Ovary (tissue), 9 donors: ENCODE results near the gene MCM3AP. TPM values are rescaled to one million over a fixed set of nuclear protein-coding genes. Genes with fewer than 3 reads are reported as not detected.
"Not testable (repeated sequence)": the region's sequence is repeated elsewhere in the genome, so short reads cannot be mapped to it uniquely, and the experiment has no call there.

Experiments
- DNase-seq, 5 donors: peaks; one replicate each; pipeline ENCODE4 v3.0.0-alpha.2; 2019 to 2020
- H3K27ac ChIP-seq, 2 donors: fragments of 200-600 bp; one replicate each; pipeline versions ENCODE4 v1.5.1 to v1.8.0; 2019 to 2022
- H3K27me3 ChIP-seq: fragments of 200-600 bp; one replicate; pipeline ENCODE4 v1.8.0; 2022
- H3K36me3 ChIP-seq: fragments of 200-600 bp; sonication (generic); one replicate; pipeline ENCODE4 v1.5.1; 2019
- H3K4me1 ChIP-seq: one replicate; pipeline ENCODE4 v1.8.1; 2013; ENCODE audit warnings: mild to moderate bottlenecking, moderate library complexity; ENCODE audit not compliant: insufficient read depth
- H3K4me3 ChIP-seq: fragments of 200-600 bp; sonication (generic); one replicate; pipeline ENCODE4 v1.5.1; 2017
- H3K9me3 ChIP-seq, 2 donors: fragments of 200-600 bp in 1 of 2; sonication (generic) in 1 of 2; one replicate each; pipeline versions ENCODE4 v1.5.1 to v1.8.1; 2013 to 2019; ENCODE audit warnings: mild to moderate bottlenecking in 1 of 2, moderate library complexity in 1 of 2
- EP300 ChIP-seq: sonication (generic); formaldehyde crosslinking; IDR thresholded peaks from one replicate; pipeline ENCODE4 v1.6.1; 2017; ENCODE audit warnings: antibody characterized with exemption
- POLR2A ChIP-seq: fragments of 450-650 bp; IDR thresholded peaks from one replicate; pipeline ENCODE4 v1.6.1; 2017; ENCODE audit warnings: antibody characterized with exemption, mild to moderate bottlenecking, moderate library complexity
- WGBS, 3 donors: extraction: QIAGEN DNeasy Blood & Tissue Kit in 1 of 3; methylation state at CpG; one replicate each; pipeline versions ENCODE4 v1.1.5 to v1.1.7; 2013 to 2017; 5-methylcytosine and 5-hydroxymethylcytosine counted together
- intact Hi-C, 4 donors: fragments of 100-400 bp; cut with DNase I; formaldehyde crosslinking; loops; one replicate each; pipeline versions ENCODE4 v1.11.0 to v1.15.1; 2022 to 2023
- polyA plus RNA-seq, 2 donors: library from polyadenylated mRNA; stranded (reverse); fragments of 200-250 nt in 1 of 2; fragments of 350-450 nt in 1 of 2; fragmentation: Illumina TruSeq in 1 of 2; extraction: RNeasy Lipid Tissue Mini Kit (QIAGEN cat#74804) in 1 of 2; gene quantifications; one replicate each; pipeline ENCODE4 v1.2.3, GENCODE V29; 2013 to 2014
- total RNA-seq, 7 donors: library from RNA; depleted of rRNA in 2 of 7; stranded (reverse); fragments of >200 nt in 2 of 7; fragmentation: NEBNext Ultra II Directional in 3 of 7; extraction: Animal tissue kit (Norgen Biotek cat#: 25700) in 3 of 7; gene quantifications; one replicate each; pipeline versions ENCODE4 v1.1.0 to v1.2.4, GENCODE V29; 2016 to 2023
- TF ChIP-seq, protein P1 (sequence below), 3 donors: fragments of 450-650 bp in 2 of 3; fragments of 200-600 bp in 1 of 3; IDR thresholded peaks; one replicate each; pipeline versions ENCODE4 v1.5.1 to v1.8.0; 2016 to 2022; ENCODE audit warnings: antibody characterized with exemption in 3 of 3, mild to moderate bottlenecking in 1 of 3
- donor health status: DM: no; HTN: no; CAD: no; lungs with moderate emphysema.
- donor health status: DM: no; HTN: no; CAD: no.
- donor health status: Bipolar disorder and iron deficiency.
- donor health status: DM: yes; HTN: yes; CAD: no.
- donor health status: DM: no; HTN: no; CAD: no.
- donor health status: DM: yes; HTN: yes; CAD: no.

MCM3AP gene
- total and polyA plus RNA-seq, 9 donors, result 35.9 to 89.3 (median 70.3) TPM

GRCh38 chr21:46245213-46245915, 40.0 kb downstream of the MCM3AP start:
- TF ChIP-seq POLR2A (no peak), EP300 (no peak)
- TF ChIP-seq, protein P1, sequence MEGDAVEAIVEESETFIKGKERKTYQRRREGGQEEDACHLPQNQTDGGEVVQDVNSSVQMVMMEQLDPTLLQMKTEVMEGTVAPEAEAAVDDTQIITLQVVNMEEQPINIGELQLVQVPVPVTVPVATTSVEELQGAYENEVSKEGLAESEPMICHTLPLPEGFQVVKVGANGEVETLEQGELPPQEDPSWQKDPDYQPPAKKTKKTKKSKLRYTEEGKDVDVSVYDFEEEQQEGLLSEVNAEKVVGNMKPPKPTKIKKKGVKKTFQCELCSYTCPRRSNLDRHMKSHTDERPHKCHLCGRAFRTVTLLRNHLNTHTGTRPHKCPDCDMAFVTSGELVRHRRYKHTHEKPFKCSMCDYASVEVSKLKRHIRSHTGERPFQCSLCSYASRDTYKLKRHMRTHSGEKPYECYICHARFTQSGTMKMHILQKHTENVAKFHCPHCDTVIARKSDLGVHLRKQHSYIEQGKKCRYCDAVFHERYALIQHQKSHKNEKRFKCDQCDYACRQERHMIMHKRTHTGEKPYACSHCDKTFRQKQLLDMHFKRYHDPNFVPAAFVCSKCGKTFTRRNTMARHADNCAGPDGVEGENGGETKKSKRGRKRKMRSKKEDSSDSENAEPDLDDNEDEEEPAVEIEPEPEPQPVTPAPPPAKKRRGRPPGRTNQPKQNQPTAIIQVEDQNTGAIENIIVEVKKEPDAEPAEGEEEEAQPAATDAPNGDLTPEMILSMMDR (IDR thresholded peaks at IDR 0.05), result no peak
- WGBS, 3 donors, result 77 to 93% (median 83%) methylated on average over 3 of the region's 3 CpGs
- Histone ChIP-seq H3K9me3 (no peaks in the 10 kb centered on the region), H3K36me3 (no peaks in the 10 kb centered on the region), H3K27me3 (no peaks in the 10 kb centered on the region), H3K4me1 (no peaks in the 10 kb centered on the region), H3K27ac (no peak overlapping the region), H3K4me3 (no peak overlapping the region)
- intact Hi-C loops, result no loop called here
- no peak for DNase-seq

DNA sequence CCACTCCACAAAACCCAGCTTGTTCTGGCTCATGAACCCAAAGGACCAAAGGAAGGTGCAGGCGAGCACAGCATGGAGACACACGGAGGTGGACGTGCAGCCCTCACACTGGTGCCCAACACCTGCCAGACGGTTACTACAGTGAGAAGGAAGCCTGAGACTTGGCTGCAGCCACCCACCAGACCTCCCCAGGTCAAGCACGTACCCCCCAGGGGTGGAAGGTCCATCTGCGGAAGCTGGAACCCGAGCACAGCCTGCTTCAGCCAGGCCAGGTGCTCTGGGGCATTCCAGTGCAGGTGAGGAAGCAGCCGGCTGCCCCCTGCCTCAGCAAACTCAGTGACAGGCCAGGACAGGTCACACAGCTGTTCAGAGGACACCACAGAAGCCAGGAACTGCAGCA, 40.8 kb downstream of the MCM3AP start:
- Histone ChIP-seq H3K36me3 (no peaks in the 10 kb centered on the region), H3K4me3 (no peak overlapping the region), H3K27ac (no peak overlapping the region), H3K9me3 (no peaks in the 10 kb centered on the region), H3K4me1 (no peaks in the 10 kb centered on the region), H3K27me3 (no peaks in the 10 kb centered on the region)
- TF ChIP-seq POLR2A (no peak), EP300 (no peak)
- TF ChIP-seq, protein P1 (IDR thresholded peaks at IDR 0.05), result no peak
- WGBS, 3 donors, result 84 to 89% (median 87%) methylated on average over 5 to 8 of the region's 8 CpGs
- intact Hi-C loops, result no loop called here
- no peak for DNase-seq

DNA sequence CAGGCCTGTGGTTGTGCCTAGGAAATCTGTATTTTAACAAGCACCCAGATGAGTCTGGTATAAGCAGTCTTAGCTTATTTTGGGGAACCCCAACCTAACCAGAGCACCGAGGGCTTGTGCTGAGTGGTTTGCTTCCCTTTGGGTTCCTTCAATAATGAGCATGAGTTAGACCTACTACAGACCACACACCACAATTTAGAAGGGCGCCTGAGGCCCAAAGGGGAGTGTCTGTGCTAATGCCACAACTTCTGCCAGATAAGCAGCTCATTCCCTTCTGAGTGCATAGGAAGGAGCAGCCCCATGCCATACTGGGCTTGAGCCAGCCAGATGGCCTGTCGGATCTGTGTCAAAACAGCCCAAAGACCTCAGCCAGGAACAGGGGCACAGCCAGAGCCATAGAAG, 41.5 kb downstream of the MCM3AP start:
- DNase-seq, result no peak
- no peaks in the 10 kb centered on the region for H3K4me1 ChIP-seq
- H3K27me3 ChIP-seq, result no peaks in the 10 kb centered on the region
- TF ChIP-seq, protein P1 (IDR thresholded peaks at IDR 0.05), result no peak
- no peak for TF ChIP-seq EP300
- 85 to 97% (median 91%) methylated on average over 3 of the region's 3 CpGs for WGBS, 3 donors
- no peak overlapping the region for H3K4me3 ChIP-seq
- intact Hi-C loops, result no loop called here
- no peaks in the 10 kb centered on the region for H3K9me3 ChIP-seq
- H3K27ac ChIP-seq, result no peak overlapping the region
- no peaks in the 10 kb centered on the region for H3K36me3 ChIP-seq

DNA sequence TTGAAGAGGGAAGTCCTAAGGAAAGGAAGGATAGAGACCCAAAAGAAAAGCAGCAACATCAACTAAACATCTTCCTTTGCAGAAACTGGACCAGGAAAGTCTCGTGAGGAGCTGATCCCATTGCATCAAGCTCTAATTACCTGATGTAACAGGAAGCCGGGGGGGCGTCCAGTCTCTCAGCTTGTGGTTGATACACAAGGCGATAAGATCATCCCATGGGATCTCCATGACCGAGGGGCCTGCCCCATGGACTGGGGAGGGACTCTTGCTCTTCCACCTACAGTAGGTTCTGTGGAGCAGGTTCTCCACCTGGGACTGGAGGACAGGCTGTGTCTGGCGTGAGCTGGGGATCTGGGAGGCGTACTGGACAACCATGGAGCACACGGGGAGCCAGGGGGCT, 42.1 kb downstream of the MCM3AP start:
- Histone ChIP-seq H3K4me3 (no peak overlapping the region), H3K36me3 (no peaks in the 10 kb centered on the region), H3K27ac (no peak overlapping the region), H3K4me1 (no peaks in the 10 kb centered on the region), H3K27me3 (no peaks in the 10 kb centered on the region), H3K9me3 (no peaks in the 10 kb centered on the region)
- TF ChIP-seq POLR2A, result no peak
- TF ChIP-seq EP300, result no peak
- WGBS, 3 donors, result 88 to 90% (median 89%) methylated on average over 8 of the region's 8 CpGs
- no peak for DNase-seq
- intact Hi-C loops, result no loop called here

DNA sequence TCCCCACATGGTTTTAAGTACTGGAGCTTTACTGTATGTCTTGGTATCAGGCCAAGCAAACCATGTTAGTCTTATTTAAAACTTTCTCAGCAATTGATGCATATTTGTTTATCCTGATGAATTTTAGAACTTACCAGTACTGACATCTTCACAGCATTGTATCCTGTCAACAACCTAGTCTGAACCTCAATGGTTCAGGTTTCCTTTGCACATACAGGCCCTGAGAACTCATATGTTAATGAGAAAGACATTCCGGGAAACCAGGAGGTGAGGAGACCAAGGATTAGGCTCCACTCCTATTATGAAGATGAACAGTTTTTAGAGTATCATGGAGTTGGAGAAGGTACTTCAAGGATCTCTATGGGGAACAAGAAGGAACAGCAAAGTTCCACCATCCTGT, 43.8 kb downstream of the MCM3AP start:
- H3K27me3 ChIP-seq, intact Hi-C loops, H3K27ac ChIP-seq, DNase-seq, H3K36me3 ChIP-seq, H3K4me3 ChIP-seq, H3K9me3 ChIP-seq, H3K4me1 ChIP-seq: not testable (repeated sequence)
- 38 to 94% (median 91%) methylated on average over 1 of the region's 1 CpG for WGBS, 3 donors
